HL-60/S4 (cell line): Measurements from ENCODE around the gene AK5.

Experiments used
- in situ Hi-C: fragments of 300-500 bp; cut with MboI; formaldehyde crosslinking; loops from 2 replicates; pipeline ENCODE4 v1.14.3; 2022; ENCODE audit warnings: low sequenced_read_pairs

Gene AK5

GRCh38 chr1:77430966-77431690 is 149.3 kb downstream of the AK5 start:
- in situ Hi-C loops: no loop called here

DNA sequence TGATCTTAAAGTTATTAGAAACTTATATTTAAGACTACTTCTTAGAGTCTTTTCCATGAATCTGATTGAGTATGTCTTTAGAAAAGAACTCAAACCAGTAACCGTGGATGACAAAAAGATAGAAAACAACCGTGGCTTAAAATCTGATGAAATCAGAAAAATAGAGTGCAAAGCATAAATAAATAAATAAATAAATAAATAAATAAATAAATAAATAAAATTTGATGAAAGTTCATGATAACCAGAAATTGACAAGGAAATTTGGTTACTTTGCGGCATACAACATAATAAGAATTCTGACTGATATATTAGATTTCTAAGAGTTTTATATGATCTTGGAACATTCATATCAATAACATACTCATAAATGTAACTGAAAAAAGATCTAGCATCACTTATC is 152.1 kb downstream of the AK5 start:
- in situ Hi-C loops: no loop called here

DNA sequence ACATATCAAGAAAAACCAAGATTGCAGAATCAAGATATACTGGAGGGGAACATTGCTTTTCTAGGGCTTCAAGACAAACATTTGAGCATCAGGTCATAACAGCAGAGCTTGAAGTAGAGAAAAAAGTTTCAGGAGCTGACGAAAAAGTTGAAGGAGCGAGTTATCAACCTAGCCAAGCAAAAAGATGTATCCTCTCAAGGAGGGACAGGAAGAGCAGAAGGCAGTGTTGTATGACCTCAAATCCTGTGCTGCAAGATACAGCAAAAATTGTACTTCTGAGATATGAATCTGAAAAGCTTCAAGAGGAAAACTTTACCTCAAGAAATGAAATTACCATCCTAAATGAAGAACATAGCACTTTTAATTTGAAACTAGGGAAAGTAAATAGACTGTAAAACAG is 153.1 kb downstream of the AK5 start:
- in situ Hi-C loops: no loop called here

- in situ Hi-C loops: no loop called here
Observed at GRCh38 chr1:77438236-77438913, 156.6 kb downstream of the AK5 start.

DNA sequence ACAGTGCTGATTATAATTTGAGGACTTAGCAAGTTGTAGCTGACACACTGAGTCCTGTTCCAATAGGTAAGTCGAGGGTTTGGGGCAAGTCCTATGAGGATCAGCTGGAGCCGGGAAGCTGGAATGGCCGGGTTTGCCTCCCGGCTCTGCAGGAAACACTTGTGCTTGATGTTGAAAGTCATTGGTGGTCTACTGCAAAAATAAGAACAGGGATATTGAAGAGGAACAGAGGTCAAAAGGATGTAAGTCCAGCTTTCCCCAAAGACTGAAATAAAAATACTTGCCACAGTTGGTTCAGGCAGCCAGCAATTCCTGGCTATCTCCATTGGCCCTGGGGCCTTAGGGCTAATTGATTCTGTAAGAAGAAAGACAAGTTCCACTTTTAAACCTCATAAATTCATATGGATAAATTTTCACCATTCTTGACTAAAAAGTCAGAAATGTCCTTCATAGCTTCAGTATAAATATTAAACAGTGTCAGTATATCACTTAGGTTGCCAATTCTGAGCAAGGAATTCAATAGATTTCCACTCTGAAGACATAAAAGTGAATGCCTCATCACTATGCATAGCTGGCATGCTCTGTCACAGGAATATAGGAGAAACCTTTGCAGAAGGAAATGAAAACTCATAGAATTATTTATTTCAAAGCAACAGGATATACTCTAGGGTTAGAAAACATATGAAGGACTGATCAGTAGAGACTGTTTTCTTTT is 165.2 kb downstream of the AK5 start:
- in situ Hi-C loops: no loop called here

GRCh38 chr1:77447669-77448068 is 165.8 kb downstream of the AK5 start:
- in situ Hi-C loops: no loop called here

- in situ Hi-C loops: no loop called here
Observed at GRCh38 chr1:77459881-77460280, 178.1 kb downstream of the AK5 start.

GRCh38 chr1:77461691-77462090 is 179.9 kb downstream of the AK5 start:
- in situ Hi-C loops: no loop called here

GRCh38 chr1:77463216-77463615 is 181.4 kb downstream of the AK5 start:
- in situ Hi-C loops: no loop called here

- in situ Hi-C loops: no loop called here
Observed at GRCh38 chr1:77465139-77465538, 183.3 kb downstream of the AK5 start.

DNA sequence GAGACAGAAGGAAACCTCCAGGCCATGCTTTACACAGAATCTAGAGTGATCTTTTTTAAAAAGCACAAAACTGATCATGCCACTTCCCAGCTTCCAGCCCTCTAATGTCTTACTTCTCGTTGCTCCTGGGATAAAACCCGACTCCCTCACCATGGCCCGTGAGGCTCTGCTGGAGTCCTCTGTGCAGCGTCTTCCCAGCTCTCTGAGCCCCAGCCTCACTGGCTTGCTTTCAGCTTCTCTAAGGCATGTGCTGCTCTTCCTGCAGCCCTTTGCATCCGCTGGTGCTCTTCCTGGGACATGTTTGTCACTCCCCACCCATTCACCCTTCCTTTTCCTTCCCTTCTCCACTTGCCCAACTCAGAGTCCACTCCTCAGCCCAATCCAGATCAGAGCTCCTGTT is 184.1 kb downstream of the AK5 start:
- in situ Hi-C loops: no loop called here

DNA sequence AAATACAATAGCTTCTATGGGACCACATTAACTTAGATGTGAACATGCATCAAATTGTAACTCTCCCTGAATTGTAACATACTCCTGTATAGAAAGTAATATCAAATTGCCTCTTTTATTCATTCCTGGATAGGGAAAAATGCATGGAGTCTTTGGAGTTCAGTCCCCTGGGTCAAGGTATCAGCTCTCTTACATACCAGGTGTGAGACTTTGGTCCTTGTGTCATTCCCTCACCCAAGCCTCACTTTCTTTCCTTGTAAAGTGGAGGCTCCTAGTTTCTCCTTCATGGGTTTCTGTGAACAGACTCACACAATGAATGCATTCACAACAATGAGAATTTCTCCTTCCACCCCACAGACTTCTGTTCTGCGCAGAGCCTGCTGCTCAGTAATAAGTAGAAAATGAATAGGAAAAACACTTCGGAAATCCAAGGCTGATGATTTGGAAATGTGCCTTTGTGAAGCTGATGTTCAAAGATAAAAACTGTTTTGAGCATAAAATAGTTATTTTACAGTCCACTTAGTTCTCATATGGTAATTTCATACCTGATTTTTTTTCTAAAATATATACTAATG is 185.3 kb downstream of the AK5 start:
- in situ Hi-C loops: no loop called here

- in situ Hi-C loops: no loop called here
Observed at GRCh38 chr1:77467741-77468140, 185.9 kb downstream of the AK5 start.

- in situ Hi-C loops: no loop called here
Observed at GRCh38 chr1:77468257-77468948, 186.6 kb downstream of the AK5 start.

GRCh38 chr1:77468949-77469710 is 187.3 kb downstream of the AK5 start:
- in situ Hi-C loops: no loop called here

DNA sequence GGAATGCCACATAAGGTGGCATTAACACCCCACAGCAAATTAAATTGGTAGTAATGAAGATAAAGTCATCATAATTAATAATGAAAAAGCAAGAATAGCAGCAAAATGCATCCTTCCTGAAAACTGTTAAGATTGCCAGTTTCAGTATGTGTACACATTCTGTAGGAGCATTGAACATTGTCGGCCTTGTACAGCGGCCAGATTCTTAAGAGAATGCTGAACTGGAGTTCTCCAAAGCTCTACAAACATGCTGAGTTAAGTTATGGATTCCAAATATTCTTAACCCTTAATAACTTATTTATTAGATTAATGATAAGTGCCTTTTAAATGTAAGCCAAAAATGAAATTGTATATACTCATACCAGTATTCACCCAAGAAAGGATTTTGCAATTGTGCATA is 189.9 kb downstream of the AK5 start:
- in situ Hi-C loops: no loop called here

DNA sequence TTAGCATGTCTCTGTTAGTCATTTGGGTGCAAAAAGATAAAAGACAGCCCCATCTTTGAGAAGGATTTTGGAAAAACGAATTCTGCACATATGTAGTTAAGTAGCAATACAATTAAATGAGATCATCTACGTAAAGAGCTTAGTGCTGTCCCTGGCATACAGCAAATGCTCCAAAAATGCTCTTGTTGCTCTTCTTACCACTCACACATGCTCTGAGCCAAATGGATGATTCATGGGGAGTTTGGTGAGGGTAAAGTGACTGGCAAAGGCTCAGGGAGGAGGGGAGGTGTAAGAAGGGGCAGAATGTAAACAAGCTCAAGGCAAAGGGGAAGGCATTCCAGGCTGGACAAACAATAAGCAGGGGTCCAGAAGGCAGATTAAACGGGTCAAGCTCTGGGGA is 191.9 kb downstream of the AK5 start:
- in situ Hi-C loops: no loop called here

- in situ Hi-C loops: no loop called here
Observed at GRCh38 chr1:77475641-77476040, 193.8 kb downstream of the AK5 start.

- in situ Hi-C loops: no loop called here
Observed at GRCh38 chr1:77476475-77476874, 194.7 kb downstream of the AK5 start.

DNA sequence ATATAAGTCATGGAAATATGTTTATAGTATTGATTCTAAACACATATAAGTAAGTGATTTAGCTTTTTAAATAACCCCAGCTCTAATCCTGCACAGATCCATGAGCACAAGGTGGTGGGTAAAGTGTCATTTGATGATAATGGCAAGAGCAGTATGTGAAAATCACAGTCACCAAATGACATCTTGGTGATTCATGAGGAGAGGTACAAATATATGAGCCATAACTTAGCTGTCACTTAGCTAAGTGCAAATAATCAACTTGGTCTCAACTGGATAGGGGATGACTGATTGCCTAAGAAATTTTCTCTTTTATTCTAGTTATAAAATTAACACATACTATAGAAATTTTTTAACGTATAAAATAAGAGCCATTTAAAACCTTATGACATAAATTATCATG is 202.5 kb downstream of the AK5 start:
- in situ Hi-C loops: no loop called here
